GM12801 (cell line): Measurements from ENCODE around the gene PKNOX2.

Experiments
- TF ChIP-seq, protein P1 (sequence below): IDR thresholded peaks from one replicate; pipeline ENCODE4 v1.5.1; 2011; ENCODE audit warnings: control low read depth; ENCODE audit not compliant: insufficient read length; ENCODE audit errors: extremely low read depth

Gene PKNOX2

DNA sequence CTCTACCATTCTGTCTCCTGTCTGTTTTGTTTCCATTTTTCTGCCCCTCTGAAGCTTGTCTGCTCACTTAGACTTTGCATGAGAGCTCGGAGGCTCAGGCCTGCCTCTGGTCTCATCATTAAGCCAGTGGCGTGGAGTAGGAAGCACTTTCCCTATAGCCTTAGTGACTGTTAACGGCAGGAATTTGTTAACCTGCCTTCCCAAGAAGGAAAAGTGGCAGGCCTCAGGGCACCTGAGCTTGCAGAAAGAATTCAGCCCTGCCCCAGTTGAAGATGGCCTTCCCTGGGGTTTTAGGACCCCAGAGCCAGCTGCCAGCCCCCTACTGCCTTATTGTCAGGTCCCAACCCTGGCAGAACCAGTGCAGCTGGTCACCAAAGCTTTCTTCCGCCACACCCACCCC lies 93.2 kb downstream of the PKNOX2 start:
- TF ChIP-seq, protein P1, sequence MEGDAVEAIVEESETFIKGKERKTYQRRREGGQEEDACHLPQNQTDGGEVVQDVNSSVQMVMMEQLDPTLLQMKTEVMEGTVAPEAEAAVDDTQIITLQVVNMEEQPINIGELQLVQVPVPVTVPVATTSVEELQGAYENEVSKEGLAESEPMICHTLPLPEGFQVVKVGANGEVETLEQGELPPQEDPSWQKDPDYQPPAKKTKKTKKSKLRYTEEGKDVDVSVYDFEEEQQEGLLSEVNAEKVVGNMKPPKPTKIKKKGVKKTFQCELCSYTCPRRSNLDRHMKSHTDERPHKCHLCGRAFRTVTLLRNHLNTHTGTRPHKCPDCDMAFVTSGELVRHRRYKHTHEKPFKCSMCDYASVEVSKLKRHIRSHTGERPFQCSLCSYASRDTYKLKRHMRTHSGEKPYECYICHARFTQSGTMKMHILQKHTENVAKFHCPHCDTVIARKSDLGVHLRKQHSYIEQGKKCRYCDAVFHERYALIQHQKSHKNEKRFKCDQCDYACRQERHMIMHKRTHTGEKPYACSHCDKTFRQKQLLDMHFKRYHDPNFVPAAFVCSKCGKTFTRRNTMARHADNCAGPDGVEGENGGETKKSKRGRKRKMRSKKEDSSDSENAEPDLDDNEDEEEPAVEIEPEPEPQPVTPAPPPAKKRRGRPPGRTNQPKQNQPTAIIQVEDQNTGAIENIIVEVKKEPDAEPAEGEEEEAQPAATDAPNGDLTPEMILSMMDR = no peak

DNA sequence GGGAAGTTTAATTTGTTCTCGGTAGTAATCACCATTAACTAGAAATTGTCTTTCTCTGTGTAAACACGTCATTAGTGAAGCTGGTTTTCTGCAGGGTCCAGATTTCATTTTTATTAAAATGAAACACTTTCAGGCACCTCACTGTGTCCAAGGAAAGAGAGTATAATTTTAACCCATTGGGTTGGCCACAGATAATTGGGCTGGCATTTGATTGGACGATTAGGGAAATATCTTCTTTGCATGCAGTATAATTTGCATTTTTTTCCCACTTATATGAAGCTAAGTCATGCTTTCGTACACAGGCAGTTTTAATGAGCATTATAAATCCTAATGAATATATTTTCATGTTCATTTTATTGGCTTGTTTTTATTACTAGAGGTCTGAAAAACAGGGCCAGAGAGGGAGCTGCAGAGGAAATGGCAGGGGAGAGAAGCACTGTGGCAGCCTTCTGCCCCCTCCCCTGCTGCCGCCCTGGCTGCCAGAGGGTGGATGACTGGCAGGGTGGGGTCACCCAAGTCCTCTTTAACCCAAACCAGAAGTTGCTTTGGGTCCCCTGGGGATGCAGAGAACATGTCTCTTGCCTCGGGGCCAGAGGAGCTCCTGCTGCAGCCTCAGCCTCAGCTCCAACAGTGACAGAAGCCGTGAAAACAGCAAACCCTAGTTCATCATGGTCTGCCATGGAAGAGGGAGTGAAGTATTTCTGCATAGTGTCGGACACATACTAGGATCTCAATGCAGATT lies 93.9 kb downstream of the PKNOX2 start:
- TF ChIP-seq, protein P1 = no peak

DNA sequence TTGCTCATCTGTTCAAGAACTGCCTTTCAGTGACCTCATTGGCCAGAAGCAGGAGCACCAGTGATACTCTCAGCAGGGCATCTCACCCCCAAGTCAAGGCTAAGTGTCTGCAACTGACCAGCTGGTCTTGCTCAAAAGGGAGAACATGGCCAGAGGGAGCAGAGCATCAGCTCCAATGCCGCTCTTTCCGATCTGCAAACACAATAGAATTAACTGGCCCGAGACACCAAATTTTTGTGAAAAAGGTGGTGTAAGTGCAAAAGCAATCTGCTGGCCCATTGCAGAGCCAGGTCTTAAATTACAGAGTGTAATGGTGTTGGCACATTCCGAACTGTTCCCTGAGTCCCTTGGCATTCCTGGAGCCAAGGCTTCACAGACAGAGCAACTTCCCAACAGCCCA lies 97.0 kb downstream of the PKNOX2 start:
- TF ChIP-seq, protein P1 = no peak

DNA sequence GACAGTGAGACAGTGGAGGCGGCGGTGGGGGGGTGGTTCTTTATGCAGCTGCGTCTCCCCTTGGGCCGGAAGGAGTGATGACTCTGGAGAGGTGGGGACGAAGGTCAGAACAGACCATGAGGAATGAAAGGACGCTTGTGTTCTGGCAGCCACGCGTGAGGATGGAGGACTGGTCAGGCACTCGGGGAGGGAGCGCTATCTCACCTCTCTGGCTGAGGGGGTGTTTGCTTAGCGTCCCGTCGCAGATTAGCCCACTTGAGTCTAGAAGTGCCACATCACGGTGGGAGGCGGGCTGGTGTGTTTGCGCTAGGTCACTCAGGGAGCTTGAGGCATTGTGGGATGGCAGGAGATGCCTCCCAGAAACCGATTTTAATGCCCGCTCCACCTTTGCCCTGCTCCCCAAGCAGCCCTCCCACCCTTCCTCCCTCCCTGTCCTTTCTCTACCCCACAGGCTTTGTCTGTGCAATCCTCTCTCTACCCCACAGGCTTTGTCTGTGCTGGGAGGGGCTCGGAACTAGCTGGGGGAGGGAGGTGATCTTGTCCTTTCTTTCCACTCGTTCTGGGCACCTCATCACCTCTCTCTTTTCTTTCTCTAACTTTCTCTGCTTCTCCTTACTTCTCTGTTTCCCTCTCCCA lies 97.8 kb downstream of the PKNOX2 start:
- TF ChIP-seq, protein P1 = no peak

DNA sequence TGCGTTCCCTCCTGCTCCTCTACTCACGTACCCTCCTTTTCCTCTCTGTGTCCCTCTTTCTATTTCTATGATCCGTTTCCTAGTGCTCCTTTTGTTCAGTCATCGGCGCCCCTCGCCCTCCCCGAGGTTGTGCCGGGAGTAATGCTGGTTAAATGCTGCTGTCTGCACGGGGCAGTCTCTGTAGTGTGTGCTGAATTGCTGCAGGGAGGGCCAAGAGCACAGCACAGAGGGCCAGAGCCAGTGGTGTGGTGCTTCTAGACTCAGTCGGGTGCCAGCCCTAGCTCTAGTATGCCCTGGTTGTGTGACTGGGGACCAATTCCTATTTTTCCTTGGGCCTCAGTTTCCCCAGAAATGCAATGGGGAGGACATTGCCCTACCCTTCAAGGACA lies 98.3 kb downstream of the PKNOX2 start:
- TF ChIP-seq, protein P1 = no peak

DNA sequence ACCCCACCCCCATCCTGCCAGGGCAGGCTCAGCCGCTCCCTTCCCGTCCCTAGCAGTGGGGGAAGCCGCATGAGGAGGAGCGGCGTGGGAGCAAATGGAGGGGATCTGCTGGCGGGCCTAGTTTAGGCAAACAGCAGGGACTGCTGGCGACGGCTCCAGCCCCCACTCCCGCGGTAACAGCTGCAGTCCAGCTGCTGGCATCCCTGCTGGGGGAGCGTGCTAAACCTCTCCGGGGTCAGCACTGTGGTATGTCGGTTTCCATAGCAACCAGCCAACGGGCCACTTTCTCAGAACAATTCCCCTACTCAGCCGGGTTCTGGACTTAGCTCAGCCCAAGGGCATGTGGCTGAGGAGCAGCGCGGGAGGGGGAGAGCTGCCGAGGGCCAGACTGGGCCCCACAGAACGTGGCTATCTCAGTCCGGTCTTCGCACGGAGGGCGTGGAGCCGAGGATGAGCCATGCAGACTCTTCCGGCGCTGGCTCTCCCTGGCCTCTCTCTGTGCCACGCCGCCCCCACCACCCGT lies 98.8 kb downstream of the PKNOX2 start:
- TF ChIP-seq, protein P1 = no peak

DNA sequence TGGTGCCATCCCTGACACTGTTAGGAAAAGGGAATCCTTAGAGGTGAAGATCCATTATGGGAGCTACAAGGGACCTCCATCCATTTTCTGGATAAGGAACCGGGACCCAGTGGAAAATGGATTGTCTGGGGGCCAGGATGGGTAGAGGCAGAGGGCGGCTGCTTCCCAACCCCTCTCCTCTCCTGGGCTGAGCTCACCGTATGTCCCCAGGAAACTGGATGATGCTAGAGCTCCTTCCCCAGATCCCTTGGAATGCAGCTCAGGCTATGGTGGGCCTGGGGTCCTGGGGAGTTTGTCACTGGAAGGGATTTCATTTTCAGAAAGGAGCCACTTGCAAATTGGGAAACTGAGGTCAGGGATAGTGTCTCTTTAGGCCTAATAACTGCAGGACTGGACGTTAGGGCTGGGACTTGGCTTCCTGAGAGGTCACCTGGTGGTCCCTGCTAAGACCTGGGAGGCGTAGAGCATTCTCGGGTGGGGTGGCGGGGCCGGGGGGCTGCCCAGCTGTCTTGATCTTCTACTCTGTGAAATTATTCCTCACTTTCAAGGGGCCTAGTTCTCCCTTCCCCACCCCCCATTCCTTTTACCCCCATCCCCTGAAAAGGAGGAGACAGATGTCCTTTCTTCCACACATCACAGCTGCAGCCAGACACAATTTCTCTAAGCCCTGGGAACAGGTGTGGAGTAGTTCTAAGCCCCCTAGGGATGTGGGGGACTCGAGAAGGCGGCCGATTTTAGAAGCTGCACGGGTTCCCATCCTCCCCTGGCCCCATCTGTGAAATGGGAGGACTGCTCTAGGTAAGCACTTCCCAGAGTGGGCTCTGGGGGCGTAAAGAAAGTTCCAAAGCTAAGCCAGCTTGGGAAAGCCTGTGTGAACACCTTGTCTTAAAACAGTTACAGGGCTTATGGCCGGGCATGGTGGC lies 99.8 kb downstream of the PKNOX2 start:
- TF ChIP-seq, protein P1 = no peak
